GM18511 (cell line): ENCODE results near the gene TNFRSF6B.
A peak's percentile ranks its signal among the peaks of the same experiment; 100 is the strongest.

Experiments used
- ATAC-seq: cut with Tn5 transposase; IDR thresholded peaks from one replicate; pipeline ENCODE4 v1.9.1; 2021; ENCODE audit warnings: mild to moderate bottlenecking, moderate library complexity; ENCODE audit not compliant: unreplicated experiment

TNFRSF6B gene

GRCh38 chr20:63734946-63735858, 38.8 kb downstream of the TNFRSF6B start:
- no peak for ATAC-seq

- ATAC-seq, result no peak
Measured at GRCh38 chr20:63735859-63736718, 39.6 kb downstream of the TNFRSF6B start, which contains the start of gene LIME1. Gene LIME1, plus strand, starts transcription at chr20:63736664. Its CDS starts 886 bp downstream, at chr20:63737550.

GRCh38 chr20:63736893-63737694, 40.6 kb downstream of the TNFRSF6B start:
- no peak for ATAC-seq

- no peak for ATAC-seq
Measured at GRCh38 chr20:63737695-63737944, 41.2 kb downstream of the TNFRSF6B start.

- ATAC-seq, result no peak
Measured at GRCh38 chr20:63737945-63738686, 41.7 kb downstream of the TNFRSF6B start.

GRCh38 chr20:63738687-63739129, 42.3 kb downstream of the TNFRSF6B start:
- no peak for ATAC-seq

GRCh38 chr20:63739130-63740069, 42.9 kb downstream of the TNFRSF6B start, which contains the start of gene SLC2A4RG:
Gene SLC2A4RG, plus strand, starts transcription at chr20:63739776. Its CDS starts 137 bp downstream, at chr20:63739913.
- ATAC-seq, result peak; percentile 40

- ATAC-seq, result peak; percentile 9
Measured at GRCh38 chr20:63740070-63740626, 43.7 kb downstream of the TNFRSF6B start.

- ATAC-seq, result no peak
Measured at GRCh38 chr20:63740627-63741353, 44.3 kb downstream of the TNFRSF6B start.

- no peak for ATAC-seq
Measured at GRCh38 chr20:63741354-63741675, 44.9 kb downstream of the TNFRSF6B start.

- no peak for ATAC-seq
Measured at GRCh38 chr20:63741676-63742380, 45.4 kb downstream of the TNFRSF6B start.

GRCh38 chr20:63742381-63743024, 46.1 kb downstream of the TNFRSF6B start:
- no peak for ATAC-seq

- ATAC-seq, result no peak
Measured at GRCh38 chr20:63743210-63743970, 46.9 kb downstream of the TNFRSF6B start.

- ATAC-seq, result no peak
Measured at GRCh38 chr20:63744158-63744557, 47.7 kb downstream of the TNFRSF6B start.

- ATAC-seq, result no peak
Measured at GRCh38 chr20:63744574-63745423, 48.3 kb downstream of the TNFRSF6B start.
